Measurements from ENCODE around the gene TMEM184B. TPM values are rescaled to one million over a fixed set of nuclear protein-coding genes. Genes with fewer than 3 reads are reported as not detected.

TMEM184B gene
- total and polyA plus RNA-seq, 2 of the 8 experiments (the other 6 are each of a cell fraction or from before 2014, with no cell fraction given): 41.6 to 81.0 TPM

DNA sequence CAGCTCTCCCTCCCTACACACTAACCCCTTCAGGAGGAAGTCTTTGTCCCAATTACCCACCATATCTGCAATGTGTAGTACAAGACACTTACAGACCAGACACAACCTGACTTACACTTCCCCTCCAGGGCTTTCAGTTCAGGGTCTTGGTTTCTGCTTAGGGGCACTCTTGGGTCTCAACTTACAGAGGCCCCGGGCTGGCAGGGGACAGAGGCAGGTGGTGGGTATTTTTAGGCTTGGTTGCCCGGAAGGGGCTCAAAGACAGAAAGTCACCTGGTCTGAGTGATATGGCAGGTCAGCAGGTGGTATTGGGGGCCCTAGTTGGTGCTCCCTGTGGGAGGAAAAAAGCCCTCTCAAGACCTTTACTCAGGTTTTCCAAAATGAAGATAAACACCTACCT is 3.4 kb upstream of the TMEM184B start (continued):
- TF ChIP-seq CTBP2 (IDR thresholded peaks at IDR 0.05; ENCODE audit: borderline replicate concordance, insufficient read depth, insufficient read length, low read length) (no peak), FOSL1 (IDR thresholded peaks at IDR 0.05; ENCODE audit: insufficient read depth, low read depth, low read length) (no peak), SP4 (IDR thresholded peaks at IDR 0.05; ENCODE audit: low read length) (no peak)
- TF ChIP-seq, protein P1, sequence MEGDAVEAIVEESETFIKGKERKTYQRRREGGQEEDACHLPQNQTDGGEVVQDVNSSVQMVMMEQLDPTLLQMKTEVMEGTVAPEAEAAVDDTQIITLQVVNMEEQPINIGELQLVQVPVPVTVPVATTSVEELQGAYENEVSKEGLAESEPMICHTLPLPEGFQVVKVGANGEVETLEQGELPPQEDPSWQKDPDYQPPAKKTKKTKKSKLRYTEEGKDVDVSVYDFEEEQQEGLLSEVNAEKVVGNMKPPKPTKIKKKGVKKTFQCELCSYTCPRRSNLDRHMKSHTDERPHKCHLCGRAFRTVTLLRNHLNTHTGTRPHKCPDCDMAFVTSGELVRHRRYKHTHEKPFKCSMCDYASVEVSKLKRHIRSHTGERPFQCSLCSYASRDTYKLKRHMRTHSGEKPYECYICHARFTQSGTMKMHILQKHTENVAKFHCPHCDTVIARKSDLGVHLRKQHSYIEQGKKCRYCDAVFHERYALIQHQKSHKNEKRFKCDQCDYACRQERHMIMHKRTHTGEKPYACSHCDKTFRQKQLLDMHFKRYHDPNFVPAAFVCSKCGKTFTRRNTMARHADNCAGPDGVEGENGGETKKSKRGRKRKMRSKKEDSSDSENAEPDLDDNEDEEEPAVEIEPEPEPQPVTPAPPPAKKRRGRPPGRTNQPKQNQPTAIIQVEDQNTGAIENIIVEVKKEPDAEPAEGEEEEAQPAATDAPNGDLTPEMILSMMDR (IDR thresholded peaks at IDR 0.05; ENCODE audit: control extremely low read depth in 1 of 3, insufficient read depth in 1 of 3, low read depth in 1 of 3, low read length in 3 of 3): no peak
